Breast epithelium (tissue), 3 donors: ENCODE data around the gene MAP6D1.

ENCODE experiments used
- CTCF ChIP-seq, 3 donors: fragments of 450-650 bp; IDR thresholded peaks; one replicate each; pipeline ENCODE4 v1.5.1; 2016 to 2017; ENCODE audit warnings: antibody characterized with exemption in 3 of 3, mild to moderate bottlenecking in 3 of 3, moderate library complexity in 3 of 3
- POLR2A ChIP-seq: fragments of 450-650 bp; IDR thresholded peaks from one replicate; pipeline ENCODE4 v1.6.1; 2016; ENCODE audit warnings: antibody characterized with exemption, mild to moderate bottlenecking, moderate library complexity
- POLR2AphosphoS5 ChIP-seq, 3 donors: sonication (generic); formaldehyde crosslinking; IDR thresholded peaks; one replicate each; pipeline ENCODE4 v1.6.1; 2017; ENCODE audit warnings: antibody characterized with exemption in 3 of 3

GRCh38 chr3:183845608-183846288 is 20.4 kb upstream of the MAP6D1 start:
- TF ChIP-seq CTCF (IDR thresholded peaks at IDR 0.05): no peak
- TF ChIP-seq POLR2A: no peak
- TF ChIP-seq POLR2AphosphoS5 (IDR thresholded peaks at IDR 0.05): no peak
